ENCODE measurements around the gene KMT5B. TPM values are rescaled to one million over a fixed set of nuclear protein-coding genes. Genes with fewer than 3 reads are reported as not detected.

Gene KMT5B
- polyA plus RNA-seq, 3 donors, result 74.3 to 89.7 (median 78.5) TPM

- DNase-seq (ENCODE audit: low read depth in 3 of 3, low spot score in 2 of 3), result no peak
These were observed 66.2 kb downstream of the KMT5B start for GRCh38 chr11:68146704-68147474.

DNA sequence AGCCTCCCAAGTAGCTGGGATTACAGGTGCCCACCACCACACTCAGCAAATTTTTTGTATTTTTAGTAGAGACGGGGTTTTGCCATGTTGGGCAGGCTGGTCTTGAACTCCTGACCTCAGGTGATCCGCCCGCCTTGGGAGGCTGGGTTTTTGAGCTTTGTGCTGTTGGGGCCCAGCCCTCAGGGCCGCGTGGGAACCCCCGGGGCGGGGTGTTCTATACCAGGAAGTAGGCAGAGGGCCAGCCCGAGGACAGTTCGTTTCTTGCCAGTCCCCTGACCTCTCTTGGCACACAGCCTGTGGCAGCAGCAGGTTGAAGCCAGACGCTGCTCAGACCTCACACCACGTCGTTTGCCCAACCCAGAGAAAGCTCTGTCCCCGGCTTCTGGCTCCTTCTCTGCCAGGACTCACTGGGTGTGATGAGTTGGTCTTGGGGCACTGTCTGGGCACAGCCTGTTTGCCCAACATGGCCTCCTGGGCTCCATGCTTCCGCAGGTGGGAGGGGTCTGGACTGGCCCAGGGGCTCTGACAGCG, 67.0 kb downstream of the KMT5B start:
- DNase-seq (ENCODE audit: low read depth in 3 of 3, low spot score in 2 of 3), result no peak

DNA sequence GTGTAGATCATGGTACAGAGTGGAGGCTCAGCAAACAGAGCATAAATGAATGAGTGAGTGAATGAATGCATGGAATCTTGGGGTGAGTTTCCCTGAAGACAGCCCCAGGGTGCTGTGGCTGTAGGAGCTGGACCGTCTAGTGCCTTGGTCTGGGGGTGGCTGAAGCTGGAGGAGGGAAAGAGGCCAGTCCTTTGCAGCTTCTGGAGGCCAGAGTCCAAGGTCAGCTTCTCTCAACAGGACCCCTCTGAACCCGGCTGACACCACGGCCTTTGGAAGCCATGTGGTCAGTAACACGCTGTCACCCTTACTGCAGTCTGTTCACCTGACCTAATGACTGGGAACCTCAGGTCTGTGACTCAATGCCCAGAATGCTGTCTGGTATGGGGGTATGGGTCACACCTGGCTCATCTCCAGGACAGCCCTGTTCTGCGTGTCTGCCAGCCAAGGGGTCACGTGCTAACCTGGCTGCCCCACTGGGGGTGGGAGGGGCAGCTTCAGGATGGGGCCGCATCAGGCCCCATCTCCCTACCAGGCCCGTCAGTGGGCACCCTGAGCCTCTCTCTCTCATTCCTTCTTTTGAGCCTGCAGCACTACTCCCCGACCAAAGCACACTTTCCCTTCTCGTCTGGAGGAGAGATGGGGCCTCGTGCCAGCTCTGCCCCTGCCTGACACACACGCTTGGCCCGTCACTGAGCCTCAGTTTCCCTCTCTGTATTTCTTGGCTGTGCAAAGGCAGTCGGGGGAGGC, 67.8 kb downstream of the KMT5B start:
- no peak for DNase-seq (ENCODE audit: low read depth in 3 of 3, low spot score in 2 of 3)

- DNase-seq (ENCODE audit: low read depth in 3 of 3, low spot score in 2 of 3), result no peak
These were observed 69.8 kb downstream of the KMT5B start for GRCh38 chr11:68143310-68143689.

DNA sequence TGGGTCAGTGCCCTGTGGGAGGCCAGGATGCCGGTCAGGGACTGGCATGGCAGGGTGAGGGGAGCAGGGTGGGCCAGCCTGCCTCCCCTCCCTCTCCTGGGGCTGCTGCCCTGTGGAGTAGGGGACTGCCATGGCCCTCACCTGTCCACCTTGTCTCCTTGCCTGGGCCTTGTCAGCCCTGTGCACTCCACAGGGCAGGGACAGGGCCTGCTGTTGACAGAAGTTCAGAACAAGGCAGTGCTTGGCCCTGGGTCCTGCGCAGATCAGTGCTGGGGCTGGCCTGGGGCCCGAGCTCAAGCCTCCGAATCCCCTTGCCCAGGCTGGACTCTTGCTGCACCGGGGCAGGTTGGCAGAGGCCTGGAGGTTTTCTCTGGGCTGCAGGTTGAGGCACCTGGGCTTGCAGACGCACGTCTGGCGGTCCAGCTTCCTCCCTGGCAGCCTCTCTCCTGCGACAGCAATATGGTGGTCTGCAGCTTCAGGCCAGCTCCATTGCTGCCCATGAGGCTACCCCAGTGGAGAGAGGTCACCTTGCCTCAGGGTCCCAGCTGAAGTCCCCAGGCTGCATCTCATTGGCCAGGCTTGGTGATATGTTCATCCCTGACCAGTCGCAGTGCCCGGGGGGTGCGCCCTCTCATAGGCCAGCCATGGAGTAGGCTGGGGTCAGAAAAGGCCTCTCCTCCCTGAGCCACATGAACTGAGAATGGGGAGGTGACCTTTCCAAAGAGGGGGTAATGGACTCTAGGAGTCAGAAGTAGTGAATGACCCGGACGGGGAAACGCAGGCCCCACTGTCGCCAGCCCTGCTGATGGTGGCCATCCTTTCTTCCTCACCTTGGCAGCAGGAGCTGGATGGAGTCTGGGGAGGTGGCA, 70.4 kb downstream of the KMT5B start:
- DNase-seq (ENCODE audit: low read depth in 3 of 3, low spot score in 2 of 3), result no peak

DNA sequence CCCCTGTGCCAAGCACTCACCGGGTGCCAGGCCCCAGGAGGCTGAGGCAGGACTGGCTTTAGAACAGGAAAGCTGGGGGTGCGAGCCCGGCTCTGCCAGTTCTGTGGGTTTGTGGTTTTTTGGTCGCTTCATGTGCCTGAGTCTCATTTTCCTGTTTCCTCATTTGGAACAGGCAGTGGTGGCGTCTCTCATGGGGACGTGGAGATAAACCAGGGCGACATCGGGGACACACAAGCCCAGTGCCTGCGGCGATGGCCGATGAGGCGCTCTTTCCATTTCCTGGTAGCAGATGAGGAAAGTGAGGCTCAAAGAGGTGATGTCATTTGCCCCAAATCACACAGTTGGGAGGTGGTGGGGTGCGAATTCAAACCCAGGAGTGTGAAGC, 71.1 kb downstream of the KMT5B start:
- no peak for DNase-seq (ENCODE audit: low read depth in 3 of 3, low spot score in 2 of 3)

DNA sequence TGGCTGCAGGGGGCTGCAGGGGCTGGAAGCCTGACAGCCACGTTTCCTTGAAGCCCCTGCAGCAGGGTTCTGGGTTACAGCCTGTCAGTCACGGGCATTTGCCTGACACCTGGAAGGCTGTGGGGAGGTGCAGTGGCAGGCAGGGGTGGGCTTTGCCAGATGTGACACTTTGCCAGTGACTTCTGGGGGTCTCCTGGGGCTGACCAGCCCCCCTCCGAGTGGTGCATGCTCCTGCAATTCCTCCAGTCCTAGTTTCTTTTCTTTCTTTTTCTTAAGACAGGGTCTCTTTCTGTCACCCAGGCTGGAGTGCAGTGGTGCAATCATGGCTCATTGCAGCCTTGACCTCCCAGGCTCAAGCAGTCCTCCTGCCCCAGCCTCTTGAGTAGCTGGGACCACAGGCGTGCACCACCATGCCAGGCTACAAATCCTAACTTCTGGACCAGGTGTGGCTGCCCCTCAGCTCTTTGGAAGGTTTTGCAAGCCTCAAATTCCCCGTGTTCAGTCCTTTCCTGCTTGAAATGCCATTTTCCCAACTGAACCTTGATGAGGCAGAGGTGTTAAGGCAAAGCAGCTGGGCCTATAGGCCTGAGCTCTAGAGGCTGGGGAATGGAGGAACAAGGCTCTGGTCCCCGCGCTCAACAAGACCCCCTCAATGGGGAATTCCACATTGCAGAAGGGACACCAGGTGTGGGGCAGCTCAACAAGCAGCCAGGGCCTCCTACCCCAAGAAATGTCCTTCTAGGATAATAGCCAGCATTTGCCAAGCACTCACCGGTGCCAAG, 71.7 kb downstream of the KMT5B start:
- DNase-seq (ENCODE audit: low read depth in 3 of 3, low spot score in 2 of 3), result no peak

GRCh38 chr11:68140496-68141245, 72.4 kb downstream of the KMT5B start:
- DNase-seq (ENCODE audit: low read depth in 3 of 3, low spot score in 2 of 3), result no peak

DNA sequence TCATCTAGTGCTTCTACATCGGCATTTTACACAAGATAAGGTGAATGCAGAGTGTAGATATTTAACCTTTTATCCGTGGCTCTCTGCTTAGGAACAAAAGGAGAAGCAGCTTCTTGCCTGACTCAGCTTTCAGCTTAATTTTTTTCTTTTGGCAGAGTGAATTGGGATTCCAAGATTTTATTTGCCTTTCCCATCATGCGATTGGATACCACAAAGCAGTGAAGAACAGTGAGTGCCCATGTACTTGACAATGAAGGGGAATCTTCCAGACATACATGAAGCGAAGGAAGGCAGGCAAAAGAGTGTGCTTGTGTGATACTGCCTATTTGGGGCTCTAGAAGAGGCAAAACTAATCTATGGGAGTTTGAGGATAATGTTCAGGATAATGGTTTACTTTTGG, 74.9 kb downstream of the KMT5B start:
- no peak for DNase-seq (ENCODE audit: low read depth in 3 of 3, low spot score in 2 of 3)

DNA sequence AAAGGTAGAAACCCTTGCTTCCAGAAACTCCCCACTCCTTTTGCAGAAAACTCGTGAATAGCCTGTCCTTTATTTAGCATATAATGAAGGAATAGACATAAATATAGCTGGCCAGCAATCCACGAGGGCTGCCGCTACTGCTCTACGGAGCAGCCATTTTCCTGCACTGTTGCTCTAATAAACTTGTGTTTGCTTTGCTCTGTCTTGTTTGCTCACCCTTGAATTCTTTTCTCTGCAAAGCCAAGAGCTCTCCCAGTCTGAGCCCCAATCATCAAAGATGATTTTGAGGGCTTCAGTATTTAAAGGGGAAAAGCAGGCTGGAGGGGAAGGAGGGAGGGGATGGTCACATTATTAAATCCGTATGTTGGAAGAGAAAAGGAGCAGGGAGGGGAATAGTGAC, 75.3 kb downstream of the KMT5B start:
- DNase-seq (ENCODE audit: low read depth in 3 of 3, low spot score in 2 of 3), result no peak

DNA sequence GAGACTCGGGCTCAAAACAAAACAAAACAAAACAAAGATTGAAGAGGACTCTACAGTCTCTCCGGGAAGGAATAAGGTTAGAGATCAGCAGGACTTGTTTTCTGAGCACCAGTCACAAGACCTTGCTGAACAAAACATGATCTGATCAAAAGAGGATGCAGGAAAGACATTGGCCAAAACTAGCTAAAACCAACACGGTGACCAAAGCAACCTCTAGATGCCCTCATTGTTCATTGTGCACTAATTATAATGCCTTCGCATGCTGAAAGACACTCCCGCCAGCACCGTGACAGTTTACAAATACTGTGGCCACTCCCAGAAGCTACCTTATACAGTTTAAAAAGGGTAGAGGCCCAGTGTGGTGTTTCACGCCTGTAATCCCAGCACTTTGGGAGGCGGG, 76.2 kb downstream of the KMT5B start:
- DNase-seq (ENCODE audit: low read depth in 3 of 3, low spot score in 2 of 3), result no peak

DNA sequence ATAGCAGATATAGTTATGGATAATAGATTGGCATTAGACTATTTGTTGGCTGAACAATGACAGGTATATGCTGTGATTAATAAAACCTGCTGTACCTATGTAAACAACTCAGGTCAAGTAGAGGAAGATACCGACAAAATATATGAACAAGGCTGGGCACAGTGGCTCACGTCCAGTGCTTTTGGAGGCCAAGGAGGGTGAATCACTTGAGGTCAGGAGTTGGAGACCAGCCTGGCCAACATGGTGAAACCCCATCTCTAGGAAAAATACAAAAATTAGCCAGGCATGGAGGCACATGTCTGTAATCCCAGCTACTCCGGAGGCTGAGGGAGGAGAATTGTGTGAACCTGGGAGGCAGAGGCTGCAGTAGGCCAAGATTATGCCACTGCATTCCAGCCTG, 77.9 kb downstream of the KMT5B start:
- no peak for DNase-seq (ENCODE audit: low read depth in 3 of 3, low spot score in 2 of 3)

GRCh38 chr11:68133761-68134160, 79.3 kb downstream of the KMT5B start:
- DNase-seq (ENCODE audit: low read depth in 3 of 3, low spot score in 2 of 3), result no peak

DNA sequence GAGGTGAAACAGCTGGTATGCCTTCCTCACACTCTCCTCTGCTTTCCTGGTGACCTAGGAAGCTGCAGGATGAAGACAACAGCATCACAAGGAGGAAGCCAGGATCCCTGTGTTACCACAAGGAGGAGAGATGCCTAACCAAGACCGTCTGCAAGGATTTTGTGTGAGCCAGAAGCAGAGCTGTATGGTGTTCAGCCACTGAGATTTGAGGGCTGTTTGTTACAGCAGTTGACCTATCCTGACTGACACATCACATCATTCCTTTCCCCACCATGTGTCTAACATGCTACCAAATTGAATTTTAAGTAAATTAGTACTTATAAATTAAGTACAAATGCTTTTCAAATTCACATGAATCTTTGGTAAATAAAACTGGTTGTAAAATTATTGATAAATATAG, 83.0 kb downstream of the KMT5B start:
- no peak for DNase-seq (ENCODE audit: low read depth in 3 of 3, low spot score in 2 of 3)

GRCh38 chr11:68128682-68129327, 84.3 kb downstream of the KMT5B start:
- DNase-seq (ENCODE audit: low read depth in 3 of 3, low spot score in 2 of 3), result no peak

DNA sequence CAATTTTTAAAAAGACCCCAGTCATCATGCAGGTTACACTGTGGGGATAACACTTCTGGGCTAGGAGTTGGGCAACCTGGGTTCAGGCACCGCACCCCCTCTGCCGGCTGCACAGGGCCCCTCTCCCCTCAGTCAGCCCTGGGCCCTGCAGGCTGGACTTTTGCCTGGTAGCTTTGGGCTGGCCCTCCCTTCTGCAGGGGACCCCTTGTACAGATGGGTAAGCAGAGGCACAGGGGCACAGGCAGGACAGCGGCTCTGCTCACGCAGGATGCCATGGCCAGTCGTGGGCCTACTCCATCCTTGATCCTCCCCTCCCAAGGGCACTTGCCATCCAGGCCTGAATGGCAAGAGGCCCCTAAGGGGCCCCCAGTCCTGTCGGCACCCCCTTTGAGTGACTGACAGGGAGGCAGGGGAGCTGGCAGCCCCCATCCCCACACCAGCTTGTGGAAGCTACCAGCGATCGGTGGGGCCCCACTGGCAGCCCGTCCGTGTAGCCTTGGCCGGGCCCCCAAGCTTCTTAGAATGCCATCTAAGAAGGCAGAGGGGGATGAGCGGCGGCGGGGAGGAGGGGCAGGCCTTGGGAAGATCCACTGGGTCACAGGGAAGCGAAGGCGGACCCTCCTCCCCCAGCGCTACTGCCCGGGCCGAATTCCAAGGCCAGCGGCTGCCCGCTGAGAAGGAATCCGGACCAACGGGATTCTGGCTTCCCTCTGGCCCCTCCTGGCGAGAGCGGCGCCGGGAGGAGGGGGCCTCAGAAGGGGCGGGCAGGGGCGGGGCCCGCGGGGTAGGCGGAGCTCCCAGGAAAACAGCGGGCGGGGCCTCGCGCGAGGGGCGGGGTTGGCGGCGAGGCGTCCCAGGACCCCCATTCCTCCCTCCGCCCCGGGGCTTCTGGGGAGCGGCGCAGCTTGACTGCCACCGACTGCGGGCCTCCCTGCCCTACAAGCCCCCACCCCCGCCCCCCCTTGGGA, 85.1 kb downstream of the KMT5B start:
- DNase-seq (ENCODE audit: low read depth in 3 of 3, low spot score in 2 of 3), result peak in 1 of 3 donors; percentile 78

- DNase-seq (ENCODE audit: low read depth in 3 of 3, low spot score in 2 of 3), result no peak
These were observed 87.9 kb downstream of the KMT5B start for GRCh38 chr11:68125164-68125563.

DNA sequence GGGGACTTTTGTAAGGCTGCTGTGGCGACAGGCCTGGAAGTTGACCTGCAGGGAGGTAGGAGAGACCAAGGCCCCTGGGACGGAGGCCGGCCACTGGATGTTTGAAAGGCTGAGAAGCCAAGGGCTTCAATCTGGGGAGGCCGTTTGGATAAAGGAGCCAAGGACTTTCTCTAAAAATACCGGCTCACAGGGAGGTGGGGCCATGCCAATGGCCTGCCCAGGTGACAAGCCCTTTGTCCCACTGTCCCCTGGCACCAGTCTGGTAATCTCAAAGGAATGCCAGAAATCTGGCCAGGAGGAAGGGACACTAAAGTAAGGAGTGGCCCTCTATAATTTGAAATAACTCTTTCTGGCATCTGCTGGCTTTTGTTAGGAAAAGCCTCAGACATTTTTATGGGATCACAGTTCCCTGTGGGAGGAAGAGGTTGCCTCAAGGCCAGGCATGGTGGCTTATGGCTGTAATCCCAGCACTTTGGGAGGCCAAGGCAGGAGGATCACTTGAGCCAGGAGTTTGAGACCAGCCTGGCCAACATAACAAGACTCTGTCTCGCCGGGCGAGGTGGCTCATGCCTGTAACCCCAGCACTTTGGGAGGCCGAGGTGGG, 90.1 kb downstream of the KMT5B start:
- no peak for DNase-seq (ENCODE audit: low read depth in 3 of 3, low spot score in 2 of 3)

Measured in right renal cortex interstitium (tissue), 3 donors.